LNCAP (cell line): ENCODE data around the gene SPINK5.

Experiments used
- TF ChIP-seq, protein P1 (sequence below): fragments of 450-650 bp; IDR thresholded peaks from 2 replicates; pipeline ENCODE4 v1.5.1; 2017; ENCODE audit warnings: mild to moderate bottlenecking

The SPINK5 gene

GRCh38 chr5:148186248-148187003, 122.6 kb downstream of the SPINK5 start:
- TF ChIP-seq, protein P1, sequence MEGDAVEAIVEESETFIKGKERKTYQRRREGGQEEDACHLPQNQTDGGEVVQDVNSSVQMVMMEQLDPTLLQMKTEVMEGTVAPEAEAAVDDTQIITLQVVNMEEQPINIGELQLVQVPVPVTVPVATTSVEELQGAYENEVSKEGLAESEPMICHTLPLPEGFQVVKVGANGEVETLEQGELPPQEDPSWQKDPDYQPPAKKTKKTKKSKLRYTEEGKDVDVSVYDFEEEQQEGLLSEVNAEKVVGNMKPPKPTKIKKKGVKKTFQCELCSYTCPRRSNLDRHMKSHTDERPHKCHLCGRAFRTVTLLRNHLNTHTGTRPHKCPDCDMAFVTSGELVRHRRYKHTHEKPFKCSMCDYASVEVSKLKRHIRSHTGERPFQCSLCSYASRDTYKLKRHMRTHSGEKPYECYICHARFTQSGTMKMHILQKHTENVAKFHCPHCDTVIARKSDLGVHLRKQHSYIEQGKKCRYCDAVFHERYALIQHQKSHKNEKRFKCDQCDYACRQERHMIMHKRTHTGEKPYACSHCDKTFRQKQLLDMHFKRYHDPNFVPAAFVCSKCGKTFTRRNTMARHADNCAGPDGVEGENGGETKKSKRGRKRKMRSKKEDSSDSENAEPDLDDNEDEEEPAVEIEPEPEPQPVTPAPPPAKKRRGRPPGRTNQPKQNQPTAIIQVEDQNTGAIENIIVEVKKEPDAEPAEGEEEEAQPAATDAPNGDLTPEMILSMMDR, result no peak
